C4-2B (cell line): ENCODE measurements around the gene HPS4.

Experiments
- ZFX ChIP-seq: fragments of 450-650 bp; IDR thresholded peaks from 2 replicates; pipeline ENCODE4 v1.6.1; 2017
- TF ChIP-seq, protein P1 (sequence below): fragments of 450-650 bp; conservative IDR thresholded peaks from 2 replicates; pipeline ENCODE4 v1.5.1; 2017; ENCODE audit warnings: mild to moderate bottlenecking

DNA sequence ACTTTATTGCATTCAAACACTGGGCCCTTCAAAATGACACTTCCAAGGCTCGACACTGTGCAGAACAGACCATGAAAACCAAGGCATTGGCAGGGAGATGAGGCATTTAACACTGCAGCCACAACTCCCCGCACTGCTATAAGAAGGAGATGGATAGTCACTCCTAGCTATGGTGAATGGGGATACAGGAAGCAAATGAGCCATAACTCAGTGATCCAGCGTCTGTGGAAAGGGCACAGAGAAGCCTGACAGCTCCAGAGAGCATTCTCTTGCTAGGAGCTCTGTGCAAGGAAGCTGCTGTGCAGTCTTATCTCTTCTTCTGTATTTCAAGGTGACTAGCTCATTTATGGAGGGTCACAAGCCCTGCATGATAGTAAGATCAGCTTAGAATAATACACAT, 20.9 kb downstream of the HPS4 start:
- TF ChIP-seq, protein P1, sequence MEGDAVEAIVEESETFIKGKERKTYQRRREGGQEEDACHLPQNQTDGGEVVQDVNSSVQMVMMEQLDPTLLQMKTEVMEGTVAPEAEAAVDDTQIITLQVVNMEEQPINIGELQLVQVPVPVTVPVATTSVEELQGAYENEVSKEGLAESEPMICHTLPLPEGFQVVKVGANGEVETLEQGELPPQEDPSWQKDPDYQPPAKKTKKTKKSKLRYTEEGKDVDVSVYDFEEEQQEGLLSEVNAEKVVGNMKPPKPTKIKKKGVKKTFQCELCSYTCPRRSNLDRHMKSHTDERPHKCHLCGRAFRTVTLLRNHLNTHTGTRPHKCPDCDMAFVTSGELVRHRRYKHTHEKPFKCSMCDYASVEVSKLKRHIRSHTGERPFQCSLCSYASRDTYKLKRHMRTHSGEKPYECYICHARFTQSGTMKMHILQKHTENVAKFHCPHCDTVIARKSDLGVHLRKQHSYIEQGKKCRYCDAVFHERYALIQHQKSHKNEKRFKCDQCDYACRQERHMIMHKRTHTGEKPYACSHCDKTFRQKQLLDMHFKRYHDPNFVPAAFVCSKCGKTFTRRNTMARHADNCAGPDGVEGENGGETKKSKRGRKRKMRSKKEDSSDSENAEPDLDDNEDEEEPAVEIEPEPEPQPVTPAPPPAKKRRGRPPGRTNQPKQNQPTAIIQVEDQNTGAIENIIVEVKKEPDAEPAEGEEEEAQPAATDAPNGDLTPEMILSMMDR: no peak
- no peak for TF ChIP-seq ZFX
